Measurements from ENCODE around the gene CETN1.

Gene CETN1

DNA sequence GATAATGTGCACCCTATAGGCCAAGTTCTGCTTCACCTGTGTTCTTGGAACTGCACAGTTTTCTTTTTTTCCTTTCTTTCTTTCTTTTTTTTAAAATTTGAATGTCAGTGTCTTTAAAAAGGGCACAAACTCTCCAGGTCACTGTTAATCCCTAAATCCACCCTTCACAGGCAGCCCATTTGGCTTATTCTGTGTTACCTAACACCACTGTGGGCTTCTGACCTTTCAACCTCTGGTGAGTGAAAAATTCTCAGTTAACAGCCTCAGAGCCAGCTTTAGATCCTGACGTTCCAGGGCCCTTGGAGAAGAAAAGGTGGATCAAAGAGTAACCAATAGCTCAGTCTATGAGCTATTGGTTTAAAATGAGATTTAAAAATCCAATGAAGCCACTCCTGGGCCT lies 6.8 kb upstream of the CETN1 start:
- Histone ChIP-seq H3K14ac (ENCODE audit: low read length) (no peak overlapping the region), H3K23ac (ENCODE audit: low read depth, low read length, poor library complexity) (no peak overlapping the region), H2BK5ac (ENCODE audit: low read length) (no peak overlapping the region), H3K9ac (ENCODE audit: low read depth, low read length, poor library complexity) (no peak overlapping the region), H3K4me2 (ENCODE audit: insufficient read depth, low read length, poor library complexity, severe bottlenecking) (no peak overlapping the region), H2AFZ (ENCODE audit: low read length) (no peak overlapping the region), H2BK12ac (ENCODE audit: low read length) (no peak overlapping the region), H3K4ac (ENCODE audit: low read length) (no peak overlapping the region), H3K4me3 (ENCODE audit: low read length in 2 of 2) (no peak overlapping the region), H2AK5ac (ENCODE audit: low read depth, low read length) (no peak overlapping the region), H3K36me3 (replicated peaks in 1 of 2; ENCODE audit: control insufficient read depth in 2 of 2, insufficient read depth in 2 of 2, low read length in 2 of 2) (no peaks in the 10 kb centered on the region), H2BK15ac (ENCODE audit: low read length) (no peak overlapping the region), H4K91ac (ENCODE audit: low read depth, low read length, poor library complexity) (no peak overlapping the region), H4K8ac (ENCODE audit: low read depth, low read length) (no peak overlapping the region), H2BK120ac (ENCODE audit: low read depth, low read length) (no peak overlapping the region), H3K27me3 (ENCODE audit: control insufficient read depth in 3 of 3, insufficient read depth in 3 of 3, low read depth in 1 of 3, low read length in 3 of 3) (peaks cover 0 to 10% (median 0%) of the 10 kb centered on the region in 3 experiments), H3K79me1 (ENCODE audit: low read depth, low read length) (no peaks in the 10 kb centered on the region), H3K9me3 (replicated peaks in 1 of 2; ENCODE audit: control insufficient read depth in 2 of 2, insufficient read depth in 1 of 2, low read depth in 1 of 2, low read length in 2 of 2) (no peaks in the 10 kb centered on the region), H3K27ac (replicated peaks; ENCODE audit: low read length) (no peak overlapping the region), H3K4me1 (ENCODE audit: control insufficient read depth in 2 of 2, insufficient read depth in 1 of 2, low read depth in 1 of 2, low read length in 2 of 2) (peaks cover 0 to 13% of the 10 kb centered on the region in 2 donors), H3K18ac (ENCODE audit: low read length) (no peak overlapping the region)
- WGBS, 2 donors (ENCODE audit: extremely low coverage in 2 of 2, insufficient read length in 2 of 2, insufficient replicate concordance in 1 of 2): no CpG with 5 or more reads among the region's 1 CpG
- no peak for DNase-seq (ENCODE audit: low spot score)

DNA sequence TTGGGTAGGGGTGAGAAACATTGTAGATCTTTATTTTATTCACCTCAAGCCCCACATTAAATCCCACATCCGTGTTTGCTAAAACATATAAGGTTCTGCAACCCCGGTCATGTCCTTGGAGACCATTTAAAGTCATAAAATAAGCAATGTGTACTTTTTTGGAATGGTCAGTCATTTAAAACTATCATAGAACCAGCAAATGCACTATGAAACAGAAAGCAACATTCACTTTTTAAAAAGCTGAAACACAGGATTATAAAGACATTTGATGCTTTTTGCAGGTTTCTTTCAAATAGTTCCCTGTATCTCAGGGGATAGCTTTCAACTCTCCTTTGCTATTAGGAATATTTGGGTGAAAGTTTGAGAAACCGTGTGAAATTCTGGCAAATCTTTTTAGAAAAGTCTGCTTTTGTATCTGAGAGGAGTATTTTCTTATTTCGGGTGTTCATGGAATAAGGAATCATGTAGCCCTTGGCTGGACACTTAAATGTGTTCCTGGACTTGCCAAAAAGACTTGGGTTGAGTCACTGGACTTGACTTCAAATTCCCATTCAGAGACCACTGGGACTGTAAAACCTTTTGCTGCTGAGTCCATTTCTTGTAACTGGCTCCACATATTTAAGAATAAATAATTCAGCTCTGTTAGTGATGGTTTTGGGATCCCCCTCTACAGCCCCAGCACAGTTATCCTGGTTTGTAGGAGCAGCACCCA lies 5.9 kb upstream of the CETN1 start:
- H3K4me3 ChIP-seq (ENCODE audit: low read length in 2 of 2): no peak overlapping the region
- no CpG with 5 or more reads among the region's 4 CpGs for WGBS, 2 donors (ENCODE audit: extremely low coverage in 2 of 2, insufficient read length in 2 of 2, insufficient replicate concordance in 1 of 2)

DNA sequence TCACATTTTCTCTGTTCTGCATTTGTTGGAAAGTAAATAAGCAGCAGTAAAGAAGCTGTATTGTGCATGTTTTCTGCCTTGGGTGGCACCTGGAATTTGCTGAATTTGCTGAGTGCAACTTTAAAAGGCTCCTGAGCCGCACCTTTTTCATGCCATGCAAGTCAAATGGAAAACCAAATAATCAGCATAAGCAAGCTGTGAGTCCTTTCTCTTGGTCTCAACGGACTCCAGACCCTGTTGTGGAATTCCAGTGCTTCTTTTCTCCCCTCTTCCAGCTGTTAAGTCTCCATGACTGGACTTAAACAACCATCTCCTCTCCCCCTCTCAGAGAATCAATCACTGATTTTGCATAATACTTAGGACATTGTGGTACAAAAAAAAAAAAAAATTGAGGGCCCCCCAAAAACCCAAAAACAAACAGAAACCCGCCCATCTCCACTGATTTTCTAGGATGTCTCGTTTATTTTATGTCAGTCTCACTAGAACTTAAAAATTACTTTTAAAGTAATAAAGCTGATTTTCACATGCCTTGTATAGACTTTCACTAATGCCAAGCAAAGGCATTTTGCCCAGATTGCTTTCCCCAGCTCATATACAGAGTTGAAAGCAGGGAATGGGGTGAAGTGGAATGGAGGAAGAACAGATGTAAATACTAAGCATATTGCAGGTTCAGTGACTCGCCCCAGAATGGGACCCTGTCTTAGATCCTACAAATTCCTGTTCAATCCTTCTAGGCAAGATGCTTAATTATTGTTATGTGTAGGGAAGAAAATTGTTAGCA lies 5.1 kb upstream of the CETN1 start:
- H3K14ac ChIP-seq (ENCODE audit: low read length): no peak overlapping the region
- H3K4ac ChIP-seq (ENCODE audit: low read length): no peak overlapping the region
- no peak overlapping the region for H3K23ac ChIP-seq (ENCODE audit: low read depth, low read length, poor library complexity)
- H3K4me2 ChIP-seq (ENCODE audit: insufficient read depth, low read length, poor library complexity, severe bottlenecking): no peak overlapping the region
- no peaks in the 10 kb centered on the region for H3K9me3 ChIP-seq (replicated peaks in 1 of 2; ENCODE audit: control insufficient read depth in 2 of 2, insufficient read depth in 1 of 2, low read depth in 1 of 2, low read length in 2 of 2)
- H4K91ac ChIP-seq (ENCODE audit: low read depth, low read length, poor library complexity): no peak overlapping the region
- H2AK5ac ChIP-seq (ENCODE audit: low read depth, low read length): no peak overlapping the region
- no peak overlapping the region for H2BK12ac ChIP-seq (ENCODE audit: low read length)
- peaks cover 0 to 13% of the 10 kb centered on the region in 2 donors for H3K4me1 ChIP-seq (ENCODE audit: control insufficient read depth in 2 of 2, insufficient read depth in 1 of 2, low read depth in 1 of 2, low read length in 2 of 2)
- no peaks in the 10 kb centered on the region for H3K79me1 ChIP-seq (ENCODE audit: low read depth, low read length)
- no peak overlapping the region for H3K4me3 ChIP-seq (ENCODE audit: low read length in 2 of 2)
- WGBS, 2 donors (ENCODE audit: extremely low coverage in 2 of 2, insufficient read length in 2 of 2, insufficient replicate concordance in 1 of 2): no CpG with 5 or more reads among the region's 5 CpGs
- H3K36me3 ChIP-seq (replicated peaks in 1 of 2; ENCODE audit: control insufficient read depth in 2 of 2, insufficient read depth in 2 of 2, low read length in 2 of 2): no peaks in the 10 kb centered on the region
- H3K27ac ChIP-seq (replicated peaks; ENCODE audit: low read length): no peak overlapping the region
- no peak overlapping the region for H3K9ac ChIP-seq (ENCODE audit: low read depth, low read length, poor library complexity)
- H4K8ac ChIP-seq (ENCODE audit: low read depth, low read length): no peak overlapping the region
- no peak overlapping the region for H2BK15ac ChIP-seq (ENCODE audit: low read length)
- no peak overlapping the region for H2BK120ac ChIP-seq (ENCODE audit: low read depth, low read length)
- peaks cover 0 to 10% (median 0%) of the 10 kb centered on the region in 3 experiments for H3K27me3 ChIP-seq (ENCODE audit: control insufficient read depth in 3 of 3, insufficient read depth in 3 of 3, low read depth in 1 of 3, low read length in 3 of 3)
- DNase-seq (ENCODE audit: low spot score): no peak
- no peak overlapping the region for H2BK5ac ChIP-seq (ENCODE audit: low read length)
- H2AFZ ChIP-seq (ENCODE audit: low read length): no peak overlapping the region
- no peak overlapping the region for H3K18ac ChIP-seq (ENCODE audit: low read length)

More for the DNA sequence above, 5.9 kb upstream of the CETN1 start:
- no peak overlapping the region for H2BK15ac ChIP-seq (ENCODE audit: low read length)
- H2AK5ac ChIP-seq (ENCODE audit: low read depth, low read length): no peak overlapping the region
- H2AFZ ChIP-seq (ENCODE audit: low read length): no peak overlapping the region
- H3K14ac ChIP-seq (ENCODE audit: low read length): no peak overlapping the region
- no peak for DNase-seq (ENCODE audit: low spot score)
- H3K4me1 ChIP-seq (ENCODE audit: control insufficient read depth in 2 of 2, insufficient read depth in 1 of 2, low read depth in 1 of 2, low read length in 2 of 2): peaks cover 0 to 13% of the 10 kb centered on the region in 2 donors
- no peak overlapping the region for H3K9ac ChIP-seq (ENCODE audit: low read depth, low read length, poor library complexity)
- no peak overlapping the region for H3K4me2 ChIP-seq (ENCODE audit: insufficient read depth, low read length, poor library complexity, severe bottlenecking)
- H3K27me3 ChIP-seq (ENCODE audit: control insufficient read depth in 3 of 3, insufficient read depth in 3 of 3, low read depth in 1 of 3, low read length in 3 of 3): peaks cover 0 to 10% (median 0%) of the 10 kb centered on the region in 3 experiments
- no peak overlapping the region for H2BK120ac ChIP-seq (ENCODE audit: low read depth, low read length)
- no peak overlapping the region for H2BK5ac ChIP-seq (ENCODE audit: low read length)
- H3K4ac ChIP-seq (ENCODE audit: low read length): no peak overlapping the region
- no peaks in the 10 kb centered on the region for H3K9me3 ChIP-seq (replicated peaks in 1 of 2; ENCODE audit: control insufficient read depth in 2 of 2, insufficient read depth in 1 of 2, low read depth in 1 of 2, low read length in 2 of 2)
- H3K36me3 ChIP-seq (replicated peaks in 1 of 2; ENCODE audit: control insufficient read depth in 2 of 2, insufficient read depth in 2 of 2, low read length in 2 of 2): no peaks in the 10 kb centered on the region
- no peak overlapping the region for H3K23ac ChIP-seq (ENCODE audit: low read depth, low read length, poor library complexity)
- H3K27ac ChIP-seq (replicated peaks; ENCODE audit: low read length): no peak overlapping the region
- H3K79me1 ChIP-seq (ENCODE audit: low read depth, low read length): no peaks in the 10 kb centered on the region
- H4K8ac ChIP-seq (ENCODE audit: low read depth, low read length): no peak overlapping the region
- no peak overlapping the region for H3K18ac ChIP-seq (ENCODE audit: low read length)
- no peak overlapping the region for H4K91ac ChIP-seq (ENCODE audit: low read depth, low read length, poor library complexity)
- no peak overlapping the region for H2BK12ac ChIP-seq (ENCODE audit: low read length)

DNA sequence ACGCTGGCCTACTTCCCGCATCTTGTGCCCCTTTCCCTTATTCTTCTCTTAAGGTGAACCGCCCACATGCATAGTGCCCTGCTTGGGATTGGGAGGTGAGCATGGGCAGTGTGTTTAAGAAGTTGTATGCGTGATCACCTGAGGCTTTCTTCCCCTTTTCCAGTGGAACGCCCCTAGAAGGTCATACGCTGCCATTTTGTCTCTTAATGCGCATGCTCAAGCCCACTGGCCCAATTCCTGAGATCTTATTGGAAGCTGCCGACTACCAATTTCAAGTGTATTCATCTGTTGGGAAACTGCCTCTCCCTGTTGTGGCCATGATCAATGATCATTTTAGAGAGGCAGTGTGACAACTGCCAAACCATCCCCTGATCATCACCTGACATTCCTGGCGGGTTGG lies 3.3 kb upstream of the CETN1 start:
- H2AK5ac ChIP-seq (ENCODE audit: low read depth, low read length): no peak overlapping the region
- H3K27ac ChIP-seq (replicated peaks; ENCODE audit: low read length): no peak overlapping the region
- no peak overlapping the region for H3K4me3 ChIP-seq (ENCODE audit: low read length in 2 of 2)
- H3K9me3 ChIP-seq (replicated peaks in 1 of 2; ENCODE audit: control insufficient read depth in 2 of 2, insufficient read depth in 1 of 2, low read depth in 1 of 2, low read length in 2 of 2): no peaks in the 10 kb centered on the region
- H3K79me1 ChIP-seq (ENCODE audit: low read depth, low read length): no peaks in the 10 kb centered on the region
- no peak overlapping the region for H4K91ac ChIP-seq (ENCODE audit: low read depth, low read length, poor library complexity)
- H3K4ac ChIP-seq (ENCODE audit: low read length): no peak overlapping the region
- H4K8ac ChIP-seq (ENCODE audit: low read depth, low read length): no peak overlapping the region
- no peak overlapping the region for H3K14ac ChIP-seq (ENCODE audit: low read length)
- no peak overlapping the region for H2AFZ ChIP-seq (ENCODE audit: low read length)
- DNase-seq (ENCODE audit: low spot score): no peak
- H2BK120ac ChIP-seq (ENCODE audit: low read depth, low read length): no peak overlapping the region
- H2BK5ac ChIP-seq (ENCODE audit: low read length): no peak overlapping the region
- H3K27me3 ChIP-seq (ENCODE audit: control insufficient read depth in 3 of 3, insufficient read depth in 3 of 3, low read depth in 1 of 3, low read length in 3 of 3): peaks cover 0 to 10% (median 0%) of the 10 kb centered on the region in 3 experiments
- H3K4me2 ChIP-seq (ENCODE audit: insufficient read depth, low read length, poor library complexity, severe bottlenecking): no peak overlapping the region
- WGBS, 2 donors (ENCODE audit: extremely low coverage in 2 of 2, insufficient read length in 2 of 2, insufficient replicate concordance in 1 of 2): no CpG with 5 or more reads among the region's 9 CpGs
- no peak overlapping the region for H3K23ac ChIP-seq (ENCODE audit: low read depth, low read length, poor library complexity)
- H2BK12ac ChIP-seq (ENCODE audit: low read length): no peak overlapping the region
- H2BK15ac ChIP-seq (ENCODE audit: low read length): no peak overlapping the region
- H3K18ac ChIP-seq (ENCODE audit: low read length): no peak overlapping the region
- peaks cover 0 to 13% of the 10 kb centered on the region in 2 donors for H3K4me1 ChIP-seq (ENCODE audit: control insufficient read depth in 2 of 2, insufficient read depth in 1 of 2, low read depth in 1 of 2, low read length in 2 of 2)
- no peak overlapping the region for H3K9ac ChIP-seq (ENCODE audit: low read depth, low read length, poor library complexity)
- H3K36me3 ChIP-seq (replicated peaks in 1 of 2; ENCODE audit: control insufficient read depth in 2 of 2, insufficient read depth in 2 of 2, low read length in 2 of 2): no peaks in the 10 kb centered on the region
